Left cardiac atrium (tissue), 4 donors: Measurements from ENCODE around the gene GNB5. TPM values are rescaled to one million over a fixed set of nuclear protein-coding genes. Genes with fewer than 3 reads are reported as not detected.
"Not testable (repeated sequence)": the region's sequence is repeated elsewhere in the genome, so short reads cannot be mapped to it uniquely, and the experiment has no call there.

ENCODE experiments used
- ATAC-seq, 2 donors: fragments of 200-7000 bp; cut with Tn5 transposase; one replicate each; pipeline ENCODE4 v1.9.1; 2020; ENCODE audit warnings: mild to moderate bottlenecking in 2 of 2, moderate library complexity in 2 of 2
- DNase-seq: peaks from one replicate; pipeline ENCODE4 v3.0.0-alpha.2; 2020
- intact Hi-C, 2 donors: fragments of 100-400 bp; cut with DNase I; formaldehyde crosslinking; loops; one replicate each; pipeline versions ENCODE4 v1.14.1 to v1.15.1; 2022 to 2023
- total RNA-seq, 2 donors: library from RNA; stranded (reverse); fragmentation: NEBNext Ultra II Directional; extraction: Animal tissue kit (Norgen Biotek cat#: 25700); gene quantifications; one replicate each; pipeline ENCODE4 v1.2.1, GENCODE V29; 2021
- donor health status: DM: no; HTN: yes; CAD: no.
- donor health status: DM: no; HTN: yes; CAD: no; lungs with severe emphysema.
- donor health status: DM: yes; HTN: yes; CAD: no.
- donor health status: Dilated cardiomyopathy.

Gene GNB5
- total RNA-seq, 2 donors from 2014 or later = 36.3 to 63.4 TPM

- intact Hi-C loops, DNase-seq, ATAC-seq: not testable (repeated sequence)
Observed at GRCh38 chr15:52083037-52083359, 108.2 kb downstream of the GNB5 start.

- DNase-seq (no peak), ATAC-seq (no peak)
- intact Hi-C loops = no loop called here
Observed at GRCh38 chr15:52082197-52083036, 108.8 kb downstream of the GNB5 start.

DNA sequence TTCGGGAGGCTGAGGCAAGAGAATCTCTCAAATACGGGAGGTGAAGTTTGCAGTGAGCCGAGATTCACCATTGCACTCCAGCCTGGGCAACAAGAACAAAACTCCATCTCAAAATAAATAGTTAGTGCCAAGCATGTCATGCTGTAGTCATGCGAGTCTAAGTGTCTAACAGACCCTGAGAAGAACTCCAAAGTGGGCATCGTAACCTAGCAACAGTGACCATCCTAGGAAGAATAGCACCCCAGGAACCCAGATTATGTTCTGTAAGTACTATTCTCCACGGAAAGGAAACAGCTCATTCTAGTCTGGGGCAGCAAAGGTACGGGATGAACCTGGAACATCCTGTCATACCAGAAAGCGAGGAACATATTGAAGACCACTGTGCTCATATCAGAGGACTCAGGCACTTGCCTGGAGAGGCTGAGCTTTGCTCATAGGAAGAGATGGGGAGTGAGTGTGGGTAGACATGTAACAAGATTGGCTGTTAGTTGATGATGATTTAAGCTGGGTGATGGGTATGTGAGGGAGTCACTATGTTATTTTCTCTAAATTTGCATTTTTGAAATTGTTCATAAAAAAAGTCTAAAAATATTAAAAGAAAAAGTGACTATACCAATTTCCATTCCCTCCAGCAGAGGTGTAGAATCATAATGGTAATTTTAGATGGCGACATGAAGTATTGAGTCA, 110.3 kb downstream of the GNB5 start:
- DNase-seq = no peak
- no peak for ATAC-seq
- intact Hi-C loops = no loop called here

DNA sequence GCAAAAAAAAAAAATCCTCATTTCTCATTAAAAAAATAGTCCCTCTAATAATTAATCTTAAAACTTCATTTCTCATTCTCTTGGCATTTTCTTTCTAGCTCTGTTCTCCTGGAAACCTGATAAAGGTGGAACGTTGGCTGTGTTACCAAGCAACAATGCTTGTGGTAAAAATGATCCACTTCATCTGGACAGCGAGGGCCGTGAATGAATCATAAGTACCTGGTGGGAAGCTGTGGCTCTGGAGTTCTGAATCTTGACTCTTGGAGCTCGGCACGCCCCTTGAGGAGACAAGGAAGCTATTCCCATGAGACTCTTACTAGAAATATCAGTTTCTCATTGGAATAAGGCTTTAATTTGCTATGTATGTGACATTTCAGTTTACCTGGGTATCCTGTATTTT, 111.2 kb downstream of the GNB5 start:
- DNase-seq (no peak), ATAC-seq (peak in 1 of 2 donors; percentile 84)
- intact Hi-C loops = no loop called here

GRCh38 chr15:52078876-52079700, 112.1 kb downstream of the GNB5 start:
- peak; percentile 70 to 87 for ATAC-seq
- peak; percentile 89 for DNase-seq
- intact Hi-C loops = loop anchor here (2.0 to 10.0 kb wide), 3 partner anchors 94 to 190 kb away; partner anchors contain the start of gene LEO1 (in 1 of the 2)

DNA sequence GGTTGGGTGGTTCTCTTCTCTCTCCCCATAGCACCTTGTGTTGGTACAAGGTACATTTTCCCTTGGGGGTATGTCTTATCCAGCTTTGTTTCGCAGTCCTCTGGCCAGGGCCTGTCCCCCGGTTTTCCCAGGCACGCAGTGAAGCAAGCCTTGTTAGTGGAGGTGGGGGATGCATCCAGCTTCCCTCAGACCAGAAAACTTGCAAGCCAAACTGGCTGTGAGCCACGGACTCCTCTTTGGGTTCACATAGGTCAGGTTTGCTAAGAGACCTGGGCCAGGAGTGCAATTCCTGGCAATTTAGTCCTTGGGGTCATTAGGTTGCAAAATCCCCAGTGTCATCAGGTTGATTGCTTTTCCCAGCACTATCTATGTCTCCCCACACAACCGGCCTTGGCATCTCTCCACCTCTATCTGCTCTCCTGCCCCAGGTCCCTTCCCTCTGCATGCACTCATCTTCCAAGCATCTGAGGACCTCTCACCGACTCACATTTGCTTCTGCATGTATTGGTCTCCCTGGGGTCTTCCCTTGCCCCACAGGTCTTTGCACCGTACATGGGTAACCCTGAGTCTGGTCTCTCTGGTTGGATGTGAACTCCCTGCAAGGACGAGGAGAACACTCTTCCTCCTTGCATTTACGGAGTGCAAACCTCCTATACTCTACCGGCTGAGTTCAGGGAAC, 112.9 kb downstream of the GNB5 start:
- peak in 1 of 2 donors; percentile 14 for ATAC-seq
- intact Hi-C loops = loop anchor here (2.0 to 10.0 kb wide), 3 partner anchors 94 to 190 kb away; partner anchors contain the start of gene LEO1 (in 1 of the 2)
- no peak for DNase-seq

GRCh38 chr15:52076889-52077781, 114.1 kb downstream of the GNB5 start:
- intact Hi-C loops = loop anchor here in 1 of 2 donors (10.0 kb wide), 1 partner anchor 92 kb away; no protein-coding TSS in a partner anchor
- DNase-seq (no peak), ATAC-seq (peak in 1 of 2 donors; percentile 82)

- ATAC-seq (no peak), DNase-seq (no peak)
- intact Hi-C loops = loop anchor here in 1 of 2 donors (10.0 kb wide), 1 partner anchor 87 kb away; no protein-coding TSS in a partner anchor
Observed at GRCh38 chr15:52071570-52071969, 119.6 kb downstream of the GNB5 start.

DNA sequence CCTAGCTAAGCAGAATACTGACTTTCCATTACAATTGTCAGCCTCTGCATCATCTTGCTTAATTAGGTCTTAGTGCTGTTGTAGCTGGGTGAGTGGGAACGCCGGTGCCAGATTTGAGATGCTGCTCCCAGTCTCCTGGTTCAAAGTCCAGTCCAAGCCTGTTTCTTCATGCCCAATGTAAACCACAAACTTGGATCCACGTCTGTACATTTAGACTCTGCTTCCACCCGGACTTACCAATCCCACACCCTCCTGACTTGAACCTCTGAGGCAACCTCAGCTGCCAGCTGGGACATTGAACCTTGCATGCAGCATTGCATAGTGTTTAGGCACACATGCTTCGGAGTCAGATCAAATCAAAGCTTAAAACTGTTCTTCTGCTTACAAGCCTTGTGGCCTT, 121.6 kb downstream of the GNB5 start:
- intact Hi-C loops = no loop called here
- DNase-seq (no peak), ATAC-seq (no peak)

DNA sequence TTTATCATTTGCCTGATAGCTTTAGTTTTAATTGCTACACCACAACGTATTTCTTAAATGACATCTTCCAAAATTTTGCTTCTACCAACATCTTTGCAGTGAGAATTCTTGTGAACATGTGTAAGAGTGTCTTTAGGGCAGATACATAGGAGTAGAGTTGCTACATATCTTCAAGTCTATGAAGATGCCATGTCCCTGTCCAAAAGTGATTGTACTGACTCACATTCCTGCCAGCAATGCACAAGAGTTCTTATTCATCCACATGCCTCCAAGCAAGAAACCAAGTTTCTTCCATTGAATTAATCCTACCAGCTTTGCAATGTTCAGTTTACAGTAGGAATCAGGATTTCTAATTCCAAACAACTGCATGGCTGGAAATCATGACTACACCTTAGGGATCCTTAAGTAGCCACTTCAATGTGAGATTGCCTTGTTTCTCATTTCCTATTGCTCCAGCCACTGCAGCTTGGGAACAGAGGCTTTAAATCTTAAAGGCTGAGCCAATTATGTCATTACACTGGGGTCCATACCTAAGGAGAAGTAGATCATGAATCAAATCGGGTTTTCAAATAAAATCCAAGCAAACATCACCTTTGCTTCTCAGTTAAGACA, 123.1 kb downstream of the GNB5 start:
- intact Hi-C loops = no loop called here
- no peak for DNase-seq
- no peak for ATAC-seq

DNA sequence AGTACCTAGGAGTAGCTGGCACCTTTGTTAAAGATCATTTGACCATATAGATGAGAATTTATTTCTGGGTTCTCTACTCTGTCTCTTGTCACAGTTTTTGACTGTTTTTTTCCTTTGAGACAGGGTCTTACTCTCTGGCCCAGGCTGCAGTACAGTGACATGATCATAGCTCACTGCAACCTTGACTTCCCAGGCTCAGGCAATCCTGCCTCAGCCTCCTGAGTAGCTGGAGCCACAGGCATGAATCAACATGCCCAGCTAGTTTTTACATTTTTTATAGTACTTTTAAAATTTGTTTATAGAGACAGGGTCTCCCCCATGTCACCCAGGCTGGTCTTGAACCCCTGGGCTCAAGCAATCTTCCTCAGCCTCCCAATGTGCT, 123.7 kb downstream of the GNB5 start:
- intact Hi-C loops = no loop called here
- ATAC-seq (no peak), DNase-seq (no peak)

- ATAC-seq (no peak), DNase-seq (no peak)
- intact Hi-C loops = no loop called here
Observed at GRCh38 chr15:52066842-52067544, 124.2 kb downstream of the GNB5 start.

Other genes starting within 250 kb of the GNB5 start
- gene LEO1, start 219.6 kb downstream of the GNB5 start, total RNA-seq = 10 to 100 TPM in 1 of 2 donors, 1 to 10 TPM in 1; 9.8 to 10.8 TPM
- gene MAPK6, start 172.2 kb downstream of the GNB5 start, total RNA-seq = 10 to 100 TPM; 16.6 to 21.5 TPM
- gene BCL2L10, start 78.6 kb downstream of the GNB5 start, total RNA-seq = not detected
- 10 to 100 TPM in 1 of 2 donors, 1 to 10 TPM in 1; 8.2 to 17.1 TPM for gene MYO5C, start 104.4 kb upstream of the GNB5 start, total RNA-seq